ENCODE measurements around the gene RABGEF1.
"Not testable (repeated sequence)": the region's sequence is repeated elsewhere in the genome, so short reads cannot be mapped to it uniquely, and the experiment has no call there.

RABGEF1 gene

DNA sequence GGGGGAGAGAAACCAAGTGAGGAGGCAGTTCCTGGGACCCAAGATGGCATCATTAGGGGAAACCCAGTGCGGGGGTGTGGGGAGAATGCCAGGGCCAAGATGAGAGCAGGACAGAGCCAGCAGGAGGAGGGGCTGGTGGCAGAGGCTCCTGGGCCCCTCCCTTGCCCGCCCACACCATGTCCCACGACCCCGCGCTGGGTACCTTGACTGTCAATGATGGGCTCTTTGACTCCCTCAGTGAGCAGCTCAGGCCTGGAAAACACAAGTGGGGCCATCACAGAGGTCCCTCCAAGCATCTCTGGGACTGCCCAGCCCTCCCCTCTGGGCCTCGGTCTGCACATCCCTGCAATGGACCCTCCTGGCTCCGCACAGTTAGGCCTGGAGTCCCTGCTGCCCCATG, 75.4 kb downstream of the RABGEF1 start:
- FAIRE-seq (no peak), DNase-seq (ENCODE audit: insufficient read length, low spot score) (no peak)
- TF ChIP-seq SPI1 (IDR thresholded peaks at IDR 0.05; ENCODE audit: low read depth, low read length) (no peak), PAX5 (IDR thresholded peaks at IDR 0.05; ENCODE audit: insufficient read depth, low read length, severe bottlenecking) (no peak), POLR2A (IDR thresholded peaks at IDR 0.05; ENCODE audit: low read depth, low read length) (no peak), TAF1 (IDR thresholded peaks at IDR 0.05; ENCODE audit: low read depth, low read length) (no peak), POLR2AphosphoS5 (IDR thresholded peaks at IDR 0.05; ENCODE audit: low read depth, low read length) (no peak), POU2F2 (IDR thresholded peaks at IDR 0.05; ENCODE audit: low read depth, low read length) (no peak)

DNA sequence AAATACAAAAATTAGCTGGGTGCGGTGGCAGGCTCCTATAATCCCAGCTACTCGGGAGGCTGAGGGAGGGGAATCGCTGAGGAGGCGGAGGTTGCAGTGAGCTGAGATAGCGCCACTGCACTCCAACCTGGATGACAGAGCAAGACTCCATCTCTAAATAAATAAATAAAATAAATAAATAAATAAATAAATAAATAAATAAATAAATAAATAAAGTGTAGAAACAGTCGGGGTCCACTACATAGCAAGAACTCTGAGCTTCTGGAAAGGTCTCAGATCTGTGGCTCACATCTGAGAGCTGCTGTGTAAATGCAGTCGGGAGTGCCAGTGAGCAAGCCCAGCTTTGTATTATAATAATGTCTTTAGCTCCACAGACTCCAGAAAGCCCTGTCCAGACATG, 76.1 kb downstream of the RABGEF1 start:
- FAIRE-seq; DNase-seq (ENCODE audit: insufficient read length, low spot score): not testable (repeated sequence)

DNA sequence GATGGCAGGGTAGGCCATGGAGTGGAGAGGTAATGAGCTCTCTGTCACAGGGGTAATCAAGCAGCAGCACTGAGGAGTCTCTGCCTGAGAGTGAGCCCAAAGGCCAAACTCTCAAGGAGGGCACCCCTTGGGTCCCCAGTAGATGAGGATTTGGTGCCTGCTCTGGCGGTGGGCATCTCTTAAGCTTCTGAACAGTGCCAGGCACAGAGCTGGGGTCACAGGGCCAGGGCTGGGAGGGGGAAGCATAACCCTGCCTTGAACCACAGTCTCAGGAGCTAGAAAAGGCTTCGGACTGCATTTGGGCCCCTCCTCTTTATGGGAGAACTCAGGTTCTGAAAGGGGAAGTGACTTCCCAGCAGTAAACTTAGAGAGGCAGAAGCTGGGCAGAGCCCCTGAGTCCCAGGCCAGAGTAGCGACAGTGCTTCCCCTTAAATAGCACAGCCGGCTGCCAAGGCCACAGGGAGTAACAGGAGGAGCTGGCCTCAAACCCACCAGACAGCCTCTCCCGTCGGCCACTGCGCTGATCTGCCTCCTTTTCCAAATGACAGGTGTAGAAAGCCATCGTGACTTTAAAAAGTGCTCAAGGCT, 76.8 kb downstream of the RABGEF1 start:
- peak; percentile 91 for FAIRE-seq
- not testable (repeated sequence) for DNase-seq (ENCODE audit: insufficient read length, low spot score)
- TF ChIP-seq SPI1 (IDR thresholded peaks at IDR 0.05; ENCODE audit: low read depth, low read length): 0 out of 2 replicates have a peak, but pooled peaks have one; percentile 13

DNA sequence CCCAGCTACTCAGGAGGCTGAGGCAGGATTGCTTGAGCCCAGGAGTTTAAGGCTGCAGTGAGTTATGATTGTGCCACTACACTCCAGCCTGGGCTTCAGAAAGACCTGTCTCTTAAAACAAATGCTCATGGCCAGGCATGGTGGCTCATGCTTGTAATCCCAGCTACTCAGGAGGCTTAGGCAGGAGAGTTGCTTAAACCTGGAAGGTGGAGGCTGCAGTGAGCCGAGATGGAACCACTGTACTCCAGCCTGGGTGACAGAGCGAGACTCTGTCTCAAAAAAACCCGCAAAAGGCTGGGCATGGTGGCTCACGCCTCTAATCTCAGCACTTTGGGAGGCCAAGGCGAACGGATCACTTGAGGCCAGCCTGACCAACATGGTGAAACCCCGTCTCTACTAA, 77.4 kb downstream of the RABGEF1 start:
- not testable (repeated sequence) for DNase-seq (ENCODE audit: insufficient read length, low spot score); FAIRE-seq

DNA sequence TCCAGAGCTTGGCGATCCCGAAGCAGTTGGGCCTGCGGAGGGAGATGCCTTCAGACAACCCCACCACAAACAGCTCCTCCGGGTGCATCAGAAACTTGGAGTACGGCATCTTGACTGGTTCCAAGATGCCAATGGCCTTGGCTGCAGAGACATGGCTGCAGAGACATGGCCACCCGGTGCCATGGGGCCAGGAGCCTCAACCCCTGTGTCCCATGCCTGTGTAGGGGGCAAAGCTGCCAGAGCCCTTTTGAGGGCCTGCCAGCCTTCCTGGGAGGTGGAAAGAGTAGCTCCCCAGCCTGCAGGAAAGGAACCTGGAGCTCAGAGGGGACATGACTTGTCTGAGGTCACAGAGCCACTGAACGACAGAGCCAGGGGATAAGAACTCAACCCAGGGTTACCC, 83.5 kb downstream of the RABGEF1 start:
- DNase-seq (ENCODE audit: insufficient read length, low spot score): no peak
- FAIRE-seq: no peak
- TF ChIP-seq POU2F2 (IDR thresholded peaks at IDR 0.05; ENCODE audit: low read depth, low read length): no peak
- TF ChIP-seq POLR2A (IDR thresholded peaks at IDR 0.05; ENCODE audit: low read depth, low read length): no peak
- TF ChIP-seq SPI1 (IDR thresholded peaks at IDR 0.05; ENCODE audit: low read depth, low read length): no peak
- TF ChIP-seq POLR2AphosphoS5 (IDR thresholded peaks at IDR 0.05; ENCODE audit: low read depth, low read length): no peak
- no peak for TF ChIP-seq TAF1 (IDR thresholded peaks at IDR 0.05; ENCODE audit: low read depth, low read length)
- TF ChIP-seq PAX5 (IDR thresholded peaks at IDR 0.05; ENCODE audit: insufficient read depth, low read length, severe bottlenecking): no peak

DNA sequence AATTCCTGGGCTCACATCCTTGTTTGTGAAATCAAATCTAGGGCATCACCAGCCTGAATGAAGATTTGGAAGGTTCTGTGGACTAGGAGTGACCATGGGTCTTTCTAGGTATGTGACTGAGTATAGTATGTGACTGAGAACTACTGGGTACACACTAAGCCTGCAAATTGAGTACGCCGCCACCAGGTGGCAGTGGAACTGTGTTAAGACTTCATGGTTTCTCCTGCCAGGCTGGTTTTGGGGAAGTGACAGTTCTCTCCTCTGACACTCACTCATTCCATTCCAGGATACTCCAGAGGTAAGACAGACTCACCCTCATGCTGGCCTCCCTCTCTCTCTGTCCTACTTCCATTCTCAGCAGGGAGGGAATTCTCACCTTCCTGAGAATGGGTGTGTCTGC, 85.0 kb downstream of the RABGEF1 start:
- DNase-seq (ENCODE audit: insufficient read length, low spot score) (peak; percentile 31), FAIRE-seq (peak; percentile 86)
- TF ChIP-seq SPI1 (IDR thresholded peaks at IDR 0.05; ENCODE audit: low read depth, low read length): peak; percentile 42; the same call in 1 of the 2 replicates

DNA sequence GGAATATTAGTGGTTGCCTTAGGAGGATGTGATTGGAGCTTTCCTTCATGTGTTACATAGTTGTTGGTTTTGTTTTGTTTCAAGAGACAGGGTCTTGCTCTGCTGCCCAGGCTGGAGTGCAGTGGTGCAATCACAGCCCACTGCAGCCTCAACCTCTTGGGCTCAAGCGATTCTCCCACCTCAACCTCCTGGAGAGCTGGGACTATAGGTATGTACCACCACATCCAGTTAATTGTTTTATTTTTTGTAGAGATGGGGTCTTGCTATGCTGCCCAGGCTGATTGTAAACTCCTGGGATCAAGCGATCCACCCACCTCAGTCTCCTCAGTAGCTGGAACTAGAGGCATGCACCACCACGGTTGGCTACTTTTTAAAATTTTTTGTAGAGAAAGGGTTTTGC, 86.1 kb downstream of the RABGEF1 start:
- TF ChIP-seq POLR2AphosphoS5 (IDR thresholded peaks at IDR 0.05; ENCODE audit: low read depth, low read length) (no peak), SPI1 (IDR thresholded peaks at IDR 0.05; ENCODE audit: low read depth, low read length) (no peak), POLR2A (IDR thresholded peaks at IDR 0.05; ENCODE audit: low read depth, low read length) (no peak), TAF1 (IDR thresholded peaks at IDR 0.05; ENCODE audit: low read depth, low read length) (no peak), POU2F2 (IDR thresholded peaks at IDR 0.05; ENCODE audit: low read depth, low read length) (no peak), PAX5 (IDR thresholded peaks at IDR 0.05; ENCODE audit: insufficient read depth, low read length, severe bottlenecking) (no peak)
- no peak for FAIRE-seq
- no peak for DNase-seq (ENCODE audit: insufficient read length, low spot score)

DNA sequence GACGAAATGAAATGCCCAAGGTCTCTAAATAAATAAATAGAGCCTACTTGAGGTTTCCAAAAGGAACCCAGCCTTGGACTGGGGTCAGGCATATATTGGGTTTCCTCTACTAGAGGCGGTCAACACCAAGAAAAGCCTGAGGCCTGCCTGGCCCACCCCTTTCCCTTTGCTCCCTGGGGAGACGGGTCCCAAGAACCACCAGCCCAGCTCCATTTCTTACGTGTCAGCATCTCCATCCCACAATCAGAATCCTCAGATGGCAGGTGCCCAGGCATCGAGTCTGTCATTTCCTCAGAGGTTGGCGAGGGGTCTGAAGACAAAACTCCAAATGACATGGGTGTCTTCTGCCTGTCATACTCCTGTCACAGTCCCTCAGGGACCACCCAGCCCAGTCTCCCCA, 90.4 kb downstream of the RABGEF1 start:
- not testable (repeated sequence) for DNase-seq (ENCODE audit: insufficient read length, low spot score); FAIRE-seq

DNA sequence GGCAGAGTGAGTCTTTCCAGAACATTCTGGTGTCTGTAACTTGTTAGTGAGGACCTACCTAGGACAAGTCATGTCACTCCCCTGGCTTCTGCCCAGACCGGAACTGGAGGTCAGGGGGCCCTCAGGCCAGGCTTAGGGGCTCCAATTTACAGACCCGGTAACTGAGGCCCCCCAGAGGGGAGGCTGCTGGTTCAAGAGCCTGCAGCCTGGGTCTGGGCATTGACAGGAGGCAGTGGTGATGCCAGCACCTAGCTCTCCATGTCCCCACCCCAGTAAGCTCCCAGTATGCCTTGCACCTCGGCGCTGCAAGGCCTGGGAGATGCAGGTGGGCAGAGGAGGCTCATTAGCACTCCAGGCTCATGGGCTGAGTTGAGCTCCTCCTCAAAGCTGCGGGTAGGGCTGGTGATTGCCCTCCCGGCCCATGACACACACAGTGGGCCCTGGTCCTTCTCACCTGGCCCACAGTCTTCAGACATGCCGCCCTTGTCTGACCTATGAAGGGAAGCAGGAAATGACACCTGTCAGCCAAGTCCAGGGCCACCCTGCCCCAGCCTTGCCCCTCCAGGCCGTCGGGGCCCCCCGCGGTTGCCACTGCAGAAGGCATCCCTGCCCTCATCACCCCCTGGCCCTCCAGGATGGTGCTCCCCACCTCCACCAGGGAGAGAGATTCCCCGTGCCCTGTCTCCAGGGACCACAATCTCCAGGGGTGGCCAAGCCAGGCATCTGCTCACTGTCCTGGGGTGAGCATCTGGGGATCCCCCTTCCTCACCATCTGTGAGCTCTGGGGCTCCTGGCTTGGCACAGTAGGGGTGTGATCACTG, 92.2 kb downstream of the RABGEF1 start:
- DNase-seq (ENCODE audit: insufficient read length, low spot score) (no peak), FAIRE-seq (no peak)
- TF ChIP-seq SPI1 (IDR thresholded peaks at IDR 0.05; ENCODE audit: low read depth, low read length) (no peak), POU2F2 (IDR thresholded peaks at IDR 0.05; ENCODE audit: low read depth, low read length) (no peak), PAX5 (IDR thresholded peaks at IDR 0.05; ENCODE audit: insufficient read depth, low read length, severe bottlenecking) (no peak), POLR2A (IDR thresholded peaks at IDR 0.05; ENCODE audit: low read depth, low read length) (no peak), POLR2AphosphoS5 (IDR thresholded peaks at IDR 0.05; ENCODE audit: low read depth, low read length) (no peak), TAF1 (IDR thresholded peaks at IDR 0.05; ENCODE audit: low read depth, low read length) (no peak)

DNA sequence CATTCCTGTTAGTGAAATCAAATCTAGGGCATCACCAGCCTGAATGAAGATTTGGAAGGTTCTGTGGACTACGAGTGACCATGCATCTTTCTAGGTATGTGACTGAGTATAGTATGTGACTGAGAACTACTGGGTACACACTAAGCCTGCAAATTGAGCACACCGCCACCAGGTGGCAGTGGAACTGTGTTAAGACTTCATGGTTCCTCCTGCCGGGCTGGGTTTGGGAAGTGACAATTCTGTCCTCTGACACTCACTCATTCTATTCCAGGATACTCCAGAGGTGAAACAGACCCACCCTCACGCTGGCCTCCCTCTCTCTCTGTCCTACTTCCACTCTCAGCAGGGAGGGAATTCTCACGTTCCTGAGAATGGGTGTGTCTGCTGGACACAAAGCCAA, 96.5 kb downstream of the RABGEF1 start:
- FAIRE-seq (peak; percentile 98), DNase-seq (ENCODE audit: insufficient read length, low spot score) (no peak)
- TF ChIP-seq POLR2AphosphoS5 (IDR thresholded peaks at IDR 0.05; ENCODE audit: low read depth, low read length): no peak

DNA sequence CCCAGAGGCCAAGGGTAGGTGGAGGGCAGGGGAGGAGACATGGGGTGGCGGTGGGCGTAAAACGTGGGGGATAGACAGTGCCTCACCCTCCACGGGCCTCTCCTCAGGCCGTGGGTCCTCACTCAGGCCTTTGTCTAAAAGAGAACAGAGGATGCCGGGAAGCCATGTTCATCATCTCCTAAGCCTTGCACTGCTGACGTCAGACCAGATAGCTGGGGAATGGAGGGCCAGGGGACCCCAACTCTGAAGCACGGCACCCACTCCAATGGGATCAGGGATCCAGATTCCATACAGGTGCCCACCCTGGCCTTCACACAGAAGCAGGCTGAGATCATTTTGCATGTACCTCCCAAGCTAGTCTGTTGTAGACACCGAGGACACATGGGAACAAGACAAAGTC, 97.1 kb downstream of the RABGEF1 start:
- FAIRE-seq (no peak), DNase-seq (ENCODE audit: insufficient read length, low spot score) (no peak)
- TF ChIP-seq TAF1 (IDR thresholded peaks at IDR 0.05; ENCODE audit: low read depth, low read length): no peak
- TF ChIP-seq POU2F2 (IDR thresholded peaks at IDR 0.05; ENCODE audit: low read depth, low read length): no peak
- no peak for TF ChIP-seq PAX5 (IDR thresholded peaks at IDR 0.05; ENCODE audit: insufficient read depth, low read length, severe bottlenecking)
- no peak for TF ChIP-seq POLR2AphosphoS5 (IDR thresholded peaks at IDR 0.05; ENCODE audit: low read depth, low read length)
- no peak for TF ChIP-seq SPI1 (IDR thresholded peaks at IDR 0.05; ENCODE audit: low read depth, low read length)
- no peak for TF ChIP-seq POLR2A (IDR thresholded peaks at IDR 0.05; ENCODE audit: low read depth, low read length)

Measured in GM12891 (cell line).